ENCODE measurements around the gene RNF187. TPM values are rescaled to one million over a fixed set of nuclear protein-coding genes. Genes with fewer than 3 reads are reported as not detected.

The RNF187 gene
- polyA plus RNA-seq, 1 experiment: 106 TPM

- no peak for TF ChIP-seq CTCF (IDR thresholded peaks at IDR 0.05; ENCODE audit: insufficient read depth, low read depth, low read length)
- Histone ChIP-seq H3K27me3 (ENCODE audit: control insufficient read depth, insufficient read depth, low read length) (peaks cover 2% of the 10 kb centered on the region; the same call in 1 of the 2 replicates), H3K4me3 (ENCODE audit: low read depth, low read length) (no peak overlapping the region), H3K36me3 (ENCODE audit: control insufficient read depth, insufficient read depth, low read length) (no peaks in the 10 kb centered on the region)
- CTCF ChIA-PET: no interaction called here
- POLR2A ChIA-PET: no interaction called here
- no peak for DNase-seq (ENCODE audit: low read depth)
Observed at GRCh38 chr1:228460821-228461220, 26.4 kb upstream of the RNF187 start.

- peaks cover 5% of the 10 kb centered on the region; the same call in 1 of the 2 replicates for H3K27me3 ChIP-seq (ENCODE audit: control insufficient read depth, insufficient read depth, low read length)
- CTCF ChIA-PET: no interaction called here
- H3K36me3 ChIP-seq (ENCODE audit: control insufficient read depth, insufficient read depth, low read length): no peaks in the 10 kb centered on the region
- no peak for DNase-seq (ENCODE audit: low read depth)
- POLR2A ChIA-PET: no interaction called here
- H3K4me3 ChIP-seq (ENCODE audit: low read depth, low read length): no peak overlapping the region
- TF ChIP-seq CTCF (IDR thresholded peaks at IDR 0.05; ENCODE audit: insufficient read depth, low read depth, low read length): no peak
Observed at GRCh38 chr1:228462560-228462959, 24.6 kb upstream of the RNF187 start.

GRCh38 chr1:228463009-228463558 is 24.1 kb upstream of the RNF187 start:
- ChIA-PET CTCF (no interaction called here), POLR2A (no interaction called here)
- TF ChIP-seq CTCF (IDR thresholded peaks at IDR 0.05; ENCODE audit: insufficient read depth, low read depth, low read length): no peak
- no peaks in the 10 kb centered on the region for H3K36me3 ChIP-seq (ENCODE audit: control insufficient read depth, insufficient read depth, low read length)
- H3K4me3 ChIP-seq (ENCODE audit: low read depth, low read length): no peak overlapping the region
- DNase-seq (ENCODE audit: low read depth): no peak
- peaks cover 7% of the 10 kb centered on the region for H3K27me3 ChIP-seq (ENCODE audit: control insufficient read depth, insufficient read depth, low read length)

- peaks cover 9% of the 10 kb centered on the region for H3K27me3 ChIP-seq (ENCODE audit: control insufficient read depth, insufficient read depth, low read length)
- H3K4me3 ChIP-seq (ENCODE audit: low read depth, low read length): peak overlapping the region; percentile 37
- TF ChIP-seq CTCF (IDR thresholded peaks at IDR 0.05; ENCODE audit: insufficient read depth, low read depth, low read length): 0 out of 2 replicates have a peak, but pooled peaks have one; percentile 10
- H3K36me3 ChIP-seq (ENCODE audit: control insufficient read depth, insufficient read depth, low read length): no peaks in the 10 kb centered on the region
- ChIA-PET CTCF (interaction anchor here (0.7 to 1.4 kb wide), 3 partner anchors 36 to 900 kb away, joined by 3 to 4 read pairs (median 4); no protein-coding TSS in a partner anchor), POLR2A (no interaction called here)
- no peak for DNase-seq (ENCODE audit: low read depth)
Observed at GRCh38 chr1:228463559-228464455, 23.4 kb upstream of the RNF187 start.

- no peak for TF ChIP-seq CTCF (IDR thresholded peaks at IDR 0.05; ENCODE audit: insufficient read depth, low read depth, low read length)
- CTCF ChIA-PET: interaction anchor here (0.7 to 1.4 kb wide), 3 partner anchors 36 to 901 kb away, joined by 3 to 4 read pairs (median 4); no protein-coding TSS in a partner anchor
- no peaks in the 10 kb centered on the region for H3K36me3 ChIP-seq (ENCODE audit: control insufficient read depth, insufficient read depth, low read length)
- peaks cover 15% of the 10 kb centered on the region for H3K27me3 ChIP-seq (ENCODE audit: control insufficient read depth, insufficient read depth, low read length)
- H3K4me3 ChIP-seq (ENCODE audit: low read depth, low read length): peak overlapping the region; percentile 39
- peak; percentile 38 for DNase-seq (ENCODE audit: low read depth)
- POLR2A ChIA-PET: no interaction called here
Observed at GRCh38 chr1:228464487-228464983, 22.6 kb upstream of the RNF187 start.

Data from BJ (cell line).